Panc1 (cell line): ENCODE data around the gene MICALL2. TPM values are rescaled to one million over a fixed set of nuclear protein-coding genes. Genes with fewer than 3 reads are reported as not detected.

Source experiments
- ATAC-seq: fragments of 200-7000 bp; cut with Tn5 transposase; 2 replicates; pipeline ENCODE4 v1.9.1; 2020; ENCODE audit warnings: mild to moderate bottlenecking, moderate library complexity
- BruUV-seq: library from RNA; stranded (reverse); fragments of 400-500 nt; replicated peaks from 2 replicates; lab custom pipeline; 2021; lab: Mats Ljungman, UMichigan
- CTCF ChIA-PET: fragments of 300-600 bp; sonication (Branson Sonifier 250); formaldehyde crosslinking; loops from one replicate; lab custom pipeline; 2022; ENCODE audit warnings: antibody characterized with exemption; lab: Charles Lee
- POLR2A ChIA-PET: fragments of 300-600 bp; sonication (Branson Sonifier 250); formaldehyde crosslinking; loops from one replicate; lab custom pipeline; 2022; ENCODE audit warnings: antibody characterized with exemption; lab: Charles Lee
- DNase-seq: peaks from one replicate; pipeline ENCODE4 v3.0.0-alpha.2; 2010; ENCODE audit warnings: low read depth, low spot score
- H3K27ac ChIP-seq: 2 replicates; pipeline ENCODE4 v1.5.1; 2011; ENCODE audit warnings: mild to moderate bottlenecking, low read length, inconsistent platforms
- H3K27me3 ChIP-seq: fragments of 200-500 bp; sonication (Bioruptor generic); 2 replicates; pipeline ENCODE4 v1.6.0; 2014; ENCODE audit warnings: low read length, inconsistent platforms; ENCODE audit not compliant: control insufficient read depth, insufficient read depth
- H3K36me3 ChIP-seq: fragments of 200-500 bp; sonication (Bioruptor generic); 2 replicates; pipeline ENCODE4 v1.5.1; 2014; ENCODE audit warnings: inconsistent platforms, mild to moderate bottlenecking, low read length, moderate library complexity; ENCODE audit not compliant: control insufficient read depth, insufficient read depth
- H3K4me1 ChIP-seq: 2 replicates; pipeline ENCODE4 v1.5.1; 2011; ENCODE audit warnings: inconsistent platforms, mild to moderate bottlenecking, low read length, moderate library complexity; ENCODE audit not compliant: control insufficient read depth, insufficient read depth
- H3K4me3 ChIP-seq, 2 experiments: 2 replicates each; pipeline ENCODE4 v1.5.1; 2011 to 2012; ENCODE audit warnings: low read depth in 2 of 2, low read length in 2 of 2, mild to moderate bottlenecking in 2 of 2, inconsistent platforms in 1 of 2, moderate library complexity in 1 of 2
- H3K9me3 ChIP-seq: fragments of 200-500 bp; sonication (Bioruptor generic); 2 replicates; pipeline ENCODE4 v1.5.1; 2014; ENCODE audit warnings: low read depth, mild to moderate bottlenecking, inconsistent platforms, low read length, moderate library complexity; ENCODE audit not compliant: control insufficient read depth, insufficient read depth
- POLR2AphosphoS5 ChIP-seq: IDR thresholded peaks from 2 replicates; pipeline ENCODE4 v1.6.1; 2012; ENCODE audit warnings: mild to moderate bottlenecking, low read depth, low read length, moderate library complexity
- SIN3A ChIP-seq: IDR thresholded peaks from 2 replicates; pipeline ENCODE4 v1.6.1; 2012; ENCODE audit warnings: low read depth, mild to moderate bottlenecking, low read length, moderate library complexity, borderline replicate concordance; ENCODE audit not compliant: insufficient read depth
- TCF7L2 ChIP-seq: IDR thresholded peaks from 2 replicates; pipeline ENCODE4 v1.6.1; 2011; ENCODE audit warnings: mild to moderate bottlenecking, low read depth, low read length, inconsistent platforms
- in situ Hi-C: cut with HindIII; loops from 2 replicates; pipeline ENCODE4 v1.10.0; 2016; ENCODE audit warnings: low sequenced_read_pairs, low pct_unique_long_range_greater_than_20kb
- intact Hi-C: fragments of 100-400 bp; cut with micrococcal nuclease; formaldehyde crosslinking; loops from one replicate; pipeline ENCODE4 v1.10.0; 2022; ENCODE audit not compliant: unreplicated experiment
- total RNA-seq: library from RNA; stranded (reverse); gene quantifications from one replicate; pipeline ENCODE4 v1.2.1, GENCODE V29; 2021; ENCODE audit not compliant: unreplicated experiment
- TF ChIP-seq, protein P1 (sequence below), 2 experiments: IDR thresholded peaks; 2 replicates each; pipeline ENCODE4 v1.6.1; 2011 to 2012; ENCODE audit warnings: low read depth in 2 of 2, control low read depth in 1 of 2, low read length in 1 of 2, mild to moderate bottlenecking in 1 of 2, moderate library complexity in 1 of 2; ENCODE audit not compliant: insufficient read depth in 1 of 2
- TF ChIP-seq, protein P2 (sequence below): fragments of 450-650 bp; IDR thresholded peaks from 2 replicates; pipeline ENCODE4 v1.5.1; 2017; ENCODE audit warnings: mild to moderate bottlenecking

MICALL2 gene
- total RNA-seq, 1 experiment from 2014 or later = 144 TPM

DNA sequence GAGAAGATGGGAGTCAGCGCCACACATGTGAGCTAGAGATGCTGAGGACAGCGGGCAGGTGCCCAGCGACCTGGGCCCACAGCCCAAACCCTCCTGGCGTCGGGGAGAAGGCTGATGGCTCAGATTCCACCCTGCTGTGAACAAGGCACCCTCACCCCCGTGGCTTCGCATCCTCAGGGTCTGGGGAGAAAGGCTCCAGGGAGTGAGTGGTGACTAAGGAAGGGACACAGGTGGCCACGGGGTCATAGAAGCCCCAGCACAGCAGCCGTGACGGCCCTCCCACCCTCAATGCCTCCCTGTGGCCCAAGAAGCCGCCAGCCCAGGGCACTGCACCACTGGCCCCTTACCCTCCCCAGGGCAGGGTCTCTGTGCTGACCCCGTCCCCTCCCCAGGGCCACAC, 25.3 kb upstream of the MICALL2 start:
- no TSS peak for BruUV-seq
- no peak overlapping the region for H3K27ac ChIP-seq
- H3K27me3 ChIP-seq = no peaks in the 10 kb centered on the region
- TF ChIP-seq, protein P1, sequence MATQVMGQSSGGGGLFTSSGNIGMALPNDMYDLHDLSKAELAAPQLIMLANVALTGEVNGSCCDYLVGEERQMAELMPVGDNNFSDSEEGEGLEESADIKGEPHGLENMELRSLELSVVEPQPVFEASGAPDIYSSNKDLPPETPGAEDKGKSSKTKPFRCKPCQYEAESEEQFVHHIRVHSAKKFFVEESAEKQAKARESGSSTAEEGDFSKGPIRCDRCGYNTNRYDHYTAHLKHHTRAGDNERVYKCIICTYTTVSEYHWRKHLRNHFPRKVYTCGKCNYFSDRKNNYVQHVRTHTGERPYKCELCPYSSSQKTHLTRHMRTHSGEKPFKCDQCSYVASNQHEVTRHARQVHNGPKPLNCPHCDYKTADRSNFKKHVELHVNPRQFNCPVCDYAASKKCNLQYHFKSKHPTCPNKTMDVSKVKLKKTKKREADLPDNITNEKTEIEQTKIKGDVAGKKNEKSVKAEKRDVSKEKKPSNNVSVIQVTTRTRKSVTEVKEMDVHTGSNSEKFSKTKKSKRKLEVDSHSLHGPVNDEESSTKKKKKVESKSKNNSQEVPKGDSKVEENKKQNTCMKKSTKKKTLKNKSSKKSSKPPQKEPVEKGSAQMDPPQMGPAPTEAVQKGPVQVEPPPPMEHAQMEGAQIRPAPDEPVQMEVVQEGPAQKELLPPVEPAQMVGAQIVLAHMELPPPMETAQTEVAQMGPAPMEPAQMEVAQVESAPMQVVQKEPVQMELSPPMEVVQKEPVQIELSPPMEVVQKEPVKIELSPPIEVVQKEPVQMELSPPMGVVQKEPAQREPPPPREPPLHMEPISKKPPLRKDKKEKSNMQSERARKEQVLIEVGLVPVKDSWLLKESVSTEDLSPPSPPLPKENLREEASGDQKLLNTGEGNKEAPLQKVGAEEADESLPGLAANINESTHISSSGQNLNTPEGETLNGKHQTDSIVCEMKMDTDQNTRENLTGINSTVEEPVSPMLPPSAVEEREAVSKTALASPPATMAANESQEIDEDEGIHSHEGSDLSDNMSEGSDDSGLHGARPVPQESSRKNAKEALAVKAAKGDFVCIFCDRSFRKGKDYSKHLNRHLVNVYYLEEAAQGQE (IDR thresholded peaks at IDR 0.05; ENCODE audit: insufficient read depth in 1 of 2, low read depth in 2 of 2, low read length in 1 of 2) = no peak
- TF ChIP-seq, protein P2, sequence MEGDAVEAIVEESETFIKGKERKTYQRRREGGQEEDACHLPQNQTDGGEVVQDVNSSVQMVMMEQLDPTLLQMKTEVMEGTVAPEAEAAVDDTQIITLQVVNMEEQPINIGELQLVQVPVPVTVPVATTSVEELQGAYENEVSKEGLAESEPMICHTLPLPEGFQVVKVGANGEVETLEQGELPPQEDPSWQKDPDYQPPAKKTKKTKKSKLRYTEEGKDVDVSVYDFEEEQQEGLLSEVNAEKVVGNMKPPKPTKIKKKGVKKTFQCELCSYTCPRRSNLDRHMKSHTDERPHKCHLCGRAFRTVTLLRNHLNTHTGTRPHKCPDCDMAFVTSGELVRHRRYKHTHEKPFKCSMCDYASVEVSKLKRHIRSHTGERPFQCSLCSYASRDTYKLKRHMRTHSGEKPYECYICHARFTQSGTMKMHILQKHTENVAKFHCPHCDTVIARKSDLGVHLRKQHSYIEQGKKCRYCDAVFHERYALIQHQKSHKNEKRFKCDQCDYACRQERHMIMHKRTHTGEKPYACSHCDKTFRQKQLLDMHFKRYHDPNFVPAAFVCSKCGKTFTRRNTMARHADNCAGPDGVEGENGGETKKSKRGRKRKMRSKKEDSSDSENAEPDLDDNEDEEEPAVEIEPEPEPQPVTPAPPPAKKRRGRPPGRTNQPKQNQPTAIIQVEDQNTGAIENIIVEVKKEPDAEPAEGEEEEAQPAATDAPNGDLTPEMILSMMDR = no peak
- TF ChIP-seq POLR2AphosphoS5 (no peak), SIN3A (no peak), TCF7L2 (no peak)
- no peak overlapping the region for H3K4me3 ChIP-seq
- no peaks in the 10 kb centered on the region for H3K9me3 ChIP-seq
- ATAC-seq = no peak
- DNase-seq = no peak
- no peaks in the 10 kb centered on the region for H3K4me1 ChIP-seq
- ChIA-PET POLR2A (no interaction called here), CTCF (no interaction called here)
- peaks cover 6% of the 10 kb centered on the region for H3K36me3 ChIP-seq
- in situ Hi-C loops (no loop called here), intact Hi-C loops (no loop called here)

DNA sequence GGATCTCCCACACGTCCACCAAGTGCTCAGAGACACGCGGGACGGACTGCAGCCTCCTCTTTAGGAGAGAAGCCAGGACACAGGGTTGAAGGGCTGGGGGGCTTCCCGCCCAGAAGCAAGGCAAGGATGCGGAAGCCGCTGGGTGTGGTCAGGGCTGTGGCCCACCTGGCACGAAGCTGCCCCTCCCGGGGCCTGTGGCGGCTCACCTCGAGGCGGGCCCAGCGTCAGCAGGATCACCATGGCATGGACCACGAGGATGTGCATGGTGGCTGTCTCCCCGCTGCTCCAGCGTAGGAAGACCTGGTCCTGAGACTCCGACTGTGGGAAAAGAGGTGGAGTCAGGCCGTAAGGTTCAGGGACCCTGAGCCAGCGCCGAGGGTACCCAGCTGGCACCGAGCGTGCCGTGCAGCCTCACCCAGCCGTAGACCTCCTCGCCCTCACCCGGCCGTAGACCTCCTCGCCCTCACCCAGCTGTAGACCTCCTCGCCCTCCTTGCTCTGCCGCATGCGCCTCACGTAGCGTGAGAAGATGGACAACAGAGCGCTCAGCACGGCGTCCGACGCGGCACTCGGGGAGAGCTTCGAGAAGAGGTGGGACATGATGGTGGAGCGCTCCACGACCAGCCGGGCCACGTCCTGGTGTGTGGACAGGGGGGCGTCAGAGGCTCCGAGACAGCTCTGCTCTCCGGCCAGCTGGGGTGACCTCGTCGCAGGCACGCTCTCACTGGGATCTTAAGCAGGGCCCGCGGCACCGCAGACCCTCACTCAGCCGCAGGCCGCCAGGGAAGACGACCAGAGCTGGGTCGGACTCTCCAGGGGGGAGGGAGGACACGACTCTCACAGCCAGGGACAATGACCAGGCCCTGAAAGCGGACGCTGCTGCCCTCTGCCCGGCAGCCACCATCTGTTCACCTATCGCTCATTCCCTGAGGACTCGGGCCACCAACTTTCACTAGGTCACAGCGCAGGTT, 24.6 kb upstream of the MICALL2 start:
- TF ChIP-seq SIN3A = no peak
- TF ChIP-seq, protein P2 = no peak
- no peak for TF ChIP-seq POLR2AphosphoS5
- TF ChIP-seq, protein P1 (IDR thresholded peaks at IDR 0.05; ENCODE audit: insufficient read depth in 1 of 2, low read depth in 2 of 2, low read length in 1 of 2) = no peak
- TF ChIP-seq TCF7L2 = no peak
- H3K4me1 ChIP-seq = no peaks in the 10 kb centered on the region
- peaks cover 4% of the 10 kb centered on the region for H3K36me3 ChIP-seq
- no peak for ATAC-seq
- H3K27me3 ChIP-seq = no peaks in the 10 kb centered on the region
- POLR2A ChIA-PET = no interaction called here
- H3K9me3 ChIP-seq = no peaks in the 10 kb centered on the region
- H3K27ac ChIP-seq = no peak overlapping the region
- H3K4me3 ChIP-seq = no peak overlapping the region
- no peak for DNase-seq
- no TSS peak for BruUV-seq
- CTCF ChIA-PET = no interaction called here
- intact Hi-C loops = no loop called here
- in situ Hi-C loops = no loop called here
